HepG2 (cell line): ENCODE measurements around the gene CLN6. TPM values are rescaled to one million over a fixed set of nuclear protein-coding genes. Genes with fewer than 3 reads are reported as not detected.

ENCODE experiments used
- HNF1B ChIP-seq: sonication (generic); formaldehyde crosslinking; IDR thresholded peaks from 2 replicates; pipeline ENCODE4 v1.5.1; 2020; ENCODE audit warnings: mild to moderate bottlenecking, moderate library complexity, missing genetic modification reagents
- KDM2A ChIP-seq: sonication (generic); formaldehyde crosslinking; IDR thresholded peaks from 2 replicates; pipeline ENCODE4 v1.4.0; 2020; ENCODE audit warnings: low read depth, missing genetic modification reagents, borderline replicate concordance
- MYC ChIP-seq: sonication (generic); formaldehyde crosslinking; IDR thresholded peaks from 2 replicates; pipeline ENCODE4 v1.9.0; 2021; ENCODE audit warnings: missing genetic modification reagents, borderline replicate concordance
- RARA ChIP-seq: IDR thresholded peaks from 2 replicates; pipeline ENCODE4 v1.6.1; 2016; ENCODE audit warnings: missing genetic modification reagents, missing compliant biosample characterization
- REST ChIP-seq, 2 experiments: IDR thresholded peaks; 2 replicates each; pipeline ENCODE4 v1.6.1; 2011 to 2012; ENCODE audit warnings: low read length in 2 of 2, borderline replicate concordance in 1 of 2, low read depth in 1 of 2, mild to moderate bottlenecking in 1 of 2, moderate library complexity in 1 of 2
- SP140L ChIP-seq: sonication (generic); formaldehyde crosslinking; IDR thresholded peaks from 2 replicates; pipeline ENCODE4 v1.4.0; 2020; ENCODE audit warnings: missing genetic modification reagents, borderline replicate concordance
- TARDBP ChIP-seq: sonication (generic); formaldehyde crosslinking; IDR thresholded peaks from 2 replicates; pipeline ENCODE4 v1.8.0; 2022; ENCODE audit warnings: mild to moderate bottlenecking, missing genetic modification reagents
- TEAD3 ChIP-seq: optimal IDR thresholded peaks from 2 replicates; pipeline ENCODE3; 2016; ENCODE audit warnings: borderline replicate concordance
- YEATS4 ChIP-seq: sonication (generic); formaldehyde crosslinking; IDR thresholded peaks from 2 replicates; pipeline ENCODE4 v1.4.0; 2020; ENCODE audit warnings: missing genetic modification reagents, borderline replicate concordance
- ZBTB34 ChIP-seq: sonication (generic); formaldehyde crosslinking; IDR thresholded peaks from 2 replicates; pipeline ENCODE4 v1.8.0; 2022; ENCODE audit warnings: mild to moderate bottlenecking, missing genetic modification reagents
- ZNF10 ChIP-seq: sonication (generic); formaldehyde crosslinking; IDR thresholded peaks from 2 replicates; pipeline ENCODE4 v1.4.0; 2020; ENCODE audit warnings: mild to moderate bottlenecking, low read depth, missing genetic modification reagents, borderline replicate concordance
- ZNF512B ChIP-seq: sonication (generic); formaldehyde crosslinking; IDR thresholded peaks from 2 replicates; pipeline ENCODE4 v1.5.1; 2020; ENCODE audit warnings: missing genetic modification reagents, mild to moderate bottlenecking, borderline replicate concordance
- ZNF644 ChIP-seq: IDR thresholded peaks from 2 replicates; pipeline ENCODE4 v1.6.1; 2016; ENCODE audit warnings: low read depth
- ZNF687 ChIP-seq: sonication (generic); formaldehyde crosslinking; IDR thresholded peaks from 2 replicates; pipeline ENCODE4 v1.5.1; 2020; ENCODE audit warnings: mild to moderate bottlenecking, missing genetic modification reagents, moderate library complexity
- polyA plus RNA-seq, 8 experiments: library from polyadenylated mRNA; depleted of rRNA in 3 of 8; stranded (reverse) in 7 of 8; unstranded in 1 of 8; fragments of >200 nt; fragmentation: Illumina TruSeq in 4 of 8; extraction: Trizol in 4 of 8; gene quantifications; 2 replicates each; pipeline versions ENCODE4 v1.2.1 to v1.2.3, GENCODE V29; 2011 to 2016; ENCODE audit warnings: low read depth in 4 of 8, missing spikeins in 1 of 8, mixed read lengths in 1 of 8; ENCODE audit not compliant: insufficient read depth in 1 of 8
- total RNA-seq, 5 experiments: library from RNA; depleted of rRNA; stranded (reverse); fragments of >200 nt; fragmentation: Illumina TruSeq; extraction: Trizol; gene quantifications; 2 replicates each; pipeline ENCODE4 v1.2.3, GENCODE V29; 2016; ENCODE audit warnings: low read depth in 1 of 5

The CLN6 gene
- total and polyA plus RNA-seq, 2 of the 13 experiments (the other 11 are each of a cell fraction or from before 2014, with no cell fraction given), result 24.9 to 27.1 TPM

- TF ChIP-seq ZNF512B (no peak), YEATS4 (CRISPR knock-in tag) (0 out of 2 replicates have a peak, but pooled peaks have one; percentile 24), ZNF10 (CRISPR knock-in tag) (no peak), REST (IDR thresholded peaks at IDR 0.05; ENCODE audit: borderline replicate concordance in 1 of 2, low read depth in 1 of 2, low read length in 2 of 2) (no peak), HNF1B (CRISPR knock-in tag) (peak; percentile 63; the same call in 1 of the 2 replicates), MYC (CRISPR knock-in tag) (0 out of 2 replicates have a peak, but pooled peaks have one; percentile 24), ZNF644 (CRISPR knock-in tag) (peak; percentile 41; the same call in 1 of the 2 replicates), SP140L (no peak), RARA (0 out of 2 replicates have a peak, but pooled peaks have one; percentile 12), KDM2A (CRISPR knock-in tag) (peak; percentile 19; the same call in 1 of the 2 replicates), TARDBP (no peak), ZBTB34 (CRISPR knock-in tag) (no peak), ZNF687 (peak; percentile 60), TEAD3 (CRISPR knock-in tag) (peak; percentile 47)
Measured at GRCh38 chr15:68271854-68272471, 42.4 kb upstream of the CLN6 start (continued).
